Thyroid gland (tissue), 4 donors: Measurements from ENCODE around the gene MUC13.

Experiments
- CTCF ChIP-seq, 6 experiments: fragments of 200-600 bp in 3 of 6; fragments of 450-650 bp in 3 of 6; sonication (generic) in 3 of 6; IDR thresholded peaks; one replicate each; pipeline ENCODE4 v1.5.1; 2016 to 2019; ENCODE audit warnings: antibody characterized with exemption in 6 of 6, mild to moderate bottlenecking in 2 of 6, inconsistent platforms in 1 of 6, moderate library complexity in 1 of 6
- POLR2A ChIP-seq, 2 donors: fragments of 450-650 bp; IDR thresholded peaks; one replicate each; pipeline ENCODE4 v1.6.1; 2017; ENCODE audit warnings: antibody characterized with exemption in 2 of 2, mild to moderate bottlenecking in 2 of 2, moderate library complexity in 1 of 2

DNA sequence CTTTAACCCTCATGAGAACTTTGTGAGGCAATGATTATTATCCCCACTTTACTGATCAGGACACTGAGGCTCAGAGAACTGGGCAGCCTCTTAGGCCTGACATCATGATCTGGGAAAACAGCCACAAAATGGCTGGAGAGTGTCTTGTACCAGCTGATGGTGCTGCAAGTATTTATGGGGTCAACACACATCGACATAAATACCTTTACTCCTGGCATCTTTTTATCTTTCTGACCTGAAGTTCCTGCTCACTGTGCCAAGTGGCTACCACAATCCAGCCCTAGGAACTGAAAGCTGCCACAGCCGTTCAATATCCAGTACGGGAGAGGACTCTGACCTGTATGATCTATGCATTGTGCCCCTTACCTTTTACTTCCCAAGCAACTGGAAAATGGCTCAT is 29.2 kb upstream of the MUC13 start:
- no peak for TF ChIP-seq CTCF (IDR thresholded peaks at IDR 0.05)
- no peak for TF ChIP-seq POLR2A (IDR thresholded peaks at IDR 0.05)
